Loucy (cell line): Measurements from ENCODE around the gene TRIM3.

Experiments used
- EZH2phosphoT487 ChIP-seq: fragments of 200-600 bp; IDR thresholded peaks from 2 replicates; pipeline ENCODE4 v1.6.1; 2018; ENCODE audit warnings: antibody characterized with exemption, mild to moderate bottlenecking, moderate library complexity, borderline replicate concordance
- TF ChIP-seq, protein P1 (sequence below): fragments of 200-600 bp; sonication (generic); conservative IDR thresholded peaks from 2 replicates; pipeline ENCODE4 v1.5.1; 2014; ENCODE audit warnings: mild to moderate bottlenecking, antibody characterized with exemption, low read length

DNA sequence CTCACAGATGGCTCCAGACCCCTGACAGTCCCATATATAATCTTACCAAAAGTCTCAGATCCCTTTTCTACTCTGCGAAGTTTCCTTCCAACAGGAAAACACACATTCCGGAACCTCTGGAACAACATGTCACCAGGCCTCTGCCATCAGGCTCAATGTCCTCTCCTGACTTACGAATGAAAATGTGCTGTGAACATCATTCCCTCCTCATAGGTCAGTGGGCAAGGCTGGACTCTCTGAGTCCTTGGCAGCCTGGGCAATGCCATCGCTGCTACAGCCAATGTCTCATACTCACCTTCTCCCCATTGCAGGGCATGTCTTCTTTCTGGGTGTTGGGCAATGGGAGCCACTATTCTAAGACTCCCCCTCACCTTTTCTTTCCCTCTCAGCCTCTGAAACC lies 31.3 kb downstream of the TRIM3 start:
- TF ChIP-seq, protein P1, sequence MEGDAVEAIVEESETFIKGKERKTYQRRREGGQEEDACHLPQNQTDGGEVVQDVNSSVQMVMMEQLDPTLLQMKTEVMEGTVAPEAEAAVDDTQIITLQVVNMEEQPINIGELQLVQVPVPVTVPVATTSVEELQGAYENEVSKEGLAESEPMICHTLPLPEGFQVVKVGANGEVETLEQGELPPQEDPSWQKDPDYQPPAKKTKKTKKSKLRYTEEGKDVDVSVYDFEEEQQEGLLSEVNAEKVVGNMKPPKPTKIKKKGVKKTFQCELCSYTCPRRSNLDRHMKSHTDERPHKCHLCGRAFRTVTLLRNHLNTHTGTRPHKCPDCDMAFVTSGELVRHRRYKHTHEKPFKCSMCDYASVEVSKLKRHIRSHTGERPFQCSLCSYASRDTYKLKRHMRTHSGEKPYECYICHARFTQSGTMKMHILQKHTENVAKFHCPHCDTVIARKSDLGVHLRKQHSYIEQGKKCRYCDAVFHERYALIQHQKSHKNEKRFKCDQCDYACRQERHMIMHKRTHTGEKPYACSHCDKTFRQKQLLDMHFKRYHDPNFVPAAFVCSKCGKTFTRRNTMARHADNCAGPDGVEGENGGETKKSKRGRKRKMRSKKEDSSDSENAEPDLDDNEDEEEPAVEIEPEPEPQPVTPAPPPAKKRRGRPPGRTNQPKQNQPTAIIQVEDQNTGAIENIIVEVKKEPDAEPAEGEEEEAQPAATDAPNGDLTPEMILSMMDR, result no peak
- TF ChIP-seq EZH2phosphoT487, result no peak
